Neural cell (in vitro differentiated cells): ENCODE measurements around the gene APP. TPM values are rescaled to one million over a fixed set of nuclear protein-coding genes. Genes with fewer than 3 reads are reported as not detected.

Source experiments
- H2AFZ ChIP-seq: fragments of 200-600, 300-800 bp; sonication (generic), shearing (Covaris generic); 2 replicates; pipeline ENCODE4 v1.6.0; 2014; ENCODE audit warnings: low read depth, mild to moderate bottlenecking, antibody characterized with exemption, low read length, moderate library complexity
- H3F3A ChIP-seq: fragments of 200-600 bp; shearing (Covaris generic); 2 replicates; pipeline ENCODE4 v1.6.1; 2016; ENCODE audit warnings: mild to moderate bottlenecking, moderate library complexity, mixed read lengths, antibody characterized with exemption, low read length; ENCODE audit not compliant: insufficient read depth, poor library complexity, severe bottlenecking
- H3K27ac ChIP-seq: fragments of 200-600, 300-800 bp; sonication (generic), shearing (Covaris generic); 2 replicates; pipeline ENCODE4 v1.5.1; 2014; ENCODE audit warnings: mild to moderate bottlenecking, low read length, moderate library complexity
- H3K27me3 ChIP-seq: fragments of 300-800, 200-600 bp; sonication (generic), shearing (Covaris generic); 2 replicates; pipeline ENCODE4 v1.6.0; 2014; ENCODE audit warnings: mild to moderate bottlenecking, low read depth, low read length, moderate library complexity; ENCODE audit not compliant: insufficient read depth
- H3K36me3 ChIP-seq: fragments of 300-800, 200-600 bp; sonication (generic), shearing (Covaris generic); 2 replicates; pipeline ENCODE4 v1.5.1; 2014; ENCODE audit warnings: mild to moderate bottlenecking, antibody characterized with exemption, low read length, moderate library complexity; ENCODE audit not compliant: insufficient read depth
- H3K4me2 ChIP-seq: fragments of 300-800, 200-600 bp; sonication (generic), shearing (Covaris generic); 2 replicates; pipeline ENCODE4 v1.6.0; 2014; ENCODE audit warnings: mild to moderate bottlenecking, low read length
- H3K4me3 ChIP-seq: fragments of 300-800, 200-600 bp; sonication (generic), shearing (Covaris generic); 2 replicates; pipeline ENCODE4 v1.5.1; 2014; ENCODE audit warnings: mild to moderate bottlenecking, low read length, moderate library complexity
- H3K79me2 ChIP-seq: fragments of 200-600 bp; shearing (Covaris generic); replicated peaks from 2 replicates; pipeline ENCODE4 v1.6.0; 2014; ENCODE audit warnings: mild to moderate bottlenecking, low read length, moderate library complexity; ENCODE audit not compliant: insufficient read depth
- H3K9ac ChIP-seq: fragments of 300-800, 200-600 bp; sonication (generic), shearing (Covaris generic); 2 replicates; pipeline ENCODE4 v1.6.1; 2016; ENCODE audit warnings: mild to moderate bottlenecking, low read length, mixed read lengths
- H3K9me2 ChIP-seq: fragments of 200-600 bp; shearing (Covaris generic); 2 replicates; pipeline ENCODE4 v1.6.1; 2016; ENCODE audit warnings: mild to moderate bottlenecking, low read length, mixed read lengths; ENCODE audit not compliant: insufficient read depth
- H3K9me3 ChIP-seq: fragments of 200-600, 300-800 bp; sonication (generic), shearing (Covaris generic); 2 replicates; pipeline ENCODE4 v1.6.1; 2016; ENCODE audit warnings: mild to moderate bottlenecking, mixed run types, low read length, moderate library complexity, mixed read lengths
- H4K20me1 ChIP-seq: fragments of 200-600 bp; shearing (Covaris generic); 2 replicates; pipeline ENCODE4 v1.6.1; 2016; ENCODE audit warnings: mild to moderate bottlenecking, mixed run types; ENCODE audit not compliant: insufficient read depth
- CTCF ChIP-seq: fragments of 450-650 bp; IDR thresholded peaks from 2 replicates; pipeline ENCODE4 v1.5.1; 2014; ENCODE audit warnings: antibody characterized with exemption, mild to moderate bottlenecking, moderate library complexity; ENCODE audit not compliant: poor library complexity, severe bottlenecking
- EP300 ChIP-seq: fragments of 450-650 bp; conservative IDR thresholded peaks from 2 replicates; pipeline ENCODE4 v1.6.1; 2014; ENCODE audit warnings: antibody characterized with exemption, mild to moderate bottlenecking, moderate library complexity; ENCODE audit not compliant: poor library complexity, severe bottlenecking
- EZH2 ChIP-seq: fragments of 200-600, 300-800 bp; shearing (Covaris generic), sonication (generic); IDR thresholded peaks from 2 replicates; pipeline ENCODE4 v1.6.1; 2014; ENCODE audit warnings: antibody characterized with exemption, low read length, borderline replicate concordance, mild to moderate bottlenecking; ENCODE audit not compliant: insufficient read depth, poor library complexity, severe bottlenecking
- MXI1 ChIP-seq: fragments of 450-650 bp; conservative IDR thresholded peaks from 2 replicates; pipeline ENCODE4 v1.6.1; 2014; ENCODE audit warnings: antibody characterized with exemption, mild to moderate bottlenecking; ENCODE audit not compliant: poor library complexity, severe bottlenecking
- POLR2AphosphoS5 ChIP-seq: IDR thresholded peaks from 2 replicates; pipeline ENCODE4 v1.6.1; 2012
- RAD21 ChIP-seq: fragments of 450-650 bp; conservative IDR thresholded peaks from 2 replicates; pipeline ENCODE4 v1.6.1; 2014; ENCODE audit warnings: antibody characterized with exemption, mild to moderate bottlenecking, moderate library complexity
- REST ChIP-seq: IDR thresholded peaks from 2 replicates; pipeline ENCODE4 v1.6.1; 2012; ENCODE audit warnings: borderline replicate concordance
- SMC3 ChIP-seq: fragments of 450-650 bp; conservative IDR thresholded peaks from 2 replicates; pipeline ENCODE4 v1.6.1; 2014; ENCODE audit warnings: antibody characterized with exemption, mild to moderate bottlenecking, moderate library complexity; ENCODE audit not compliant: poor library complexity
- TAF1 ChIP-seq: IDR thresholded peaks from 2 replicates; pipeline ENCODE4 v1.6.1; 2012; ENCODE audit warnings: low read depth
- polyA plus RNA-seq: library from polyadenylated mRNA; depleted of rRNA; stranded (reverse); fragments of >200 nt; gene quantifications from 2 replicates; pipeline ENCODE4 v1.2.3, GENCODE V29; 2014

The APP gene
- polyA plus RNA-seq, 1 donor from 2014 or later: 470 TPM

GRCh38 chr21:26136671-26137070, 33.9 kb downstream of the APP start:
- Histone ChIP-seq H4K20me1 (peaks cover 3% of the 10 kb centered on the region), H3K79me2 (peaks cover 96% of the 10 kb centered on the region), H3K4me2 (no peak overlapping the region), H3K9me3 (no peaks in the 10 kb centered on the region), H3K27me3 (no peaks in the 10 kb centered on the region), H3K9ac (no peak overlapping the region), H3K36me3 (no peaks in the 10 kb centered on the region), H3F3A (no peaks in the 10 kb centered on the region), H3K4me3 (no peak overlapping the region), H3K27ac (no peak overlapping the region), H3K9me2 (no peaks in the 10 kb centered on the region), H2AFZ (no peak overlapping the region)
- TF ChIP-seq EP300: no peak
- TF ChIP-seq POLR2AphosphoS5: no peak
- no peak for TF ChIP-seq SMC3
- no peak for TF ChIP-seq MXI1
- no peak for TF ChIP-seq TAF1

- H3K27ac ChIP-seq: no peak overlapping the region
- H2AFZ ChIP-seq: no peak overlapping the region
- no peaks in the 10 kb centered on the region for H3F3A ChIP-seq
- H3K79me2 ChIP-seq: peaks cover 90% of the 10 kb centered on the region
- H4K20me1 ChIP-seq: peaks cover 3% of the 10 kb centered on the region
- TF ChIP-seq SMC3 (no peak), REST (no peak), EZH2 (no peak), TAF1 (no peak), POLR2AphosphoS5 (no peak), EP300 (no peak), MXI1 (no peak), CTCF (no peak), RAD21 (no peak)
- no peaks in the 10 kb centered on the region for H3K27me3 ChIP-seq
- H3K4me2 ChIP-seq: no peak overlapping the region
- H3K9me2 ChIP-seq: no peaks in the 10 kb centered on the region
- no peaks in the 10 kb centered on the region for H3K9me3 ChIP-seq
- no peaks in the 10 kb centered on the region for H3K36me3 ChIP-seq
- H3K9ac ChIP-seq: no peak overlapping the region
- no peak overlapping the region for H3K4me3 ChIP-seq
Measured at GRCh38 chr21:26135520-26135919, 35.0 kb downstream of the APP start.

GRCh38 chr21:26131554-26131953, 39.0 kb downstream of the APP start:
- peaks cover 81% of the 10 kb centered on the region for H3K79me2 ChIP-seq
- TF ChIP-seq EP300 (no peak), TAF1 (no peak), SMC3 (no peak), RAD21 (no peak), REST (no peak), MXI1 (no peak), POLR2AphosphoS5 (no peak), CTCF (no peak)
- H4K20me1 ChIP-seq: no peaks in the 10 kb centered on the region
- no peaks in the 10 kb centered on the region for H3K27me3 ChIP-seq
- no peaks in the 10 kb centered on the region for H3K9me3 ChIP-seq
- no peaks in the 10 kb centered on the region for H3K9me2 ChIP-seq
- no peak overlapping the region for H3K4me3 ChIP-seq
- H3K4me2 ChIP-seq: no peak overlapping the region
- H3K9ac ChIP-seq: no peak overlapping the region
- H3K36me3 ChIP-seq: no peaks in the 10 kb centered on the region
- no peak overlapping the region for H2AFZ ChIP-seq
- H3F3A ChIP-seq: no peaks in the 10 kb centered on the region
- no peak overlapping the region for H3K27ac ChIP-seq
